ENCODE results near the gene GK2.

Gene GK2

DNA sequence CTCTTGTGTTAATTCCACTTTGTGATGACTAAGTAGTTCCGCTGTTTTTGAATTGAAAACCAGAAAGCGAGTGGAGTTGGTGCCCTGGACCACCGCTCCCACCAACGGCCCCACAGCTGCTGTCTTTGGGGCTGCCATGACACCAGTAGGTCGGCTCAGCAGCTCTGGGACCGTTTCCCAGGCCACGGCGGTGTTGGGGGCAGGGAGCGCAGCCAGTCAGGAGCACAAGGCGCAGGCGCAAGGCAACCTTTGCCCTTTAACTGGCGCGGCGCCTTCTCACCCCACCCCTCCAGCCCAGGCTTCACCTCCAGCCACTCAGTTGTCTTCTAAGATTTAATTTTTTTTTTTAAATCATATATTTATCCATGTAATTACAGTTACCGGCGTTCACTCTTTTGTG lies at the start of gene GK2:
GK2 (minus strand) TSS at position 166 of the 400 bp plus-strand sequence; CDS start at position 138, 28 bp downstream.
- TF ChIP-seq ZNF274 (IDR thresholded peaks at IDR 0.05; ENCODE audit: low read depth, low read length): no peak

DNA sequence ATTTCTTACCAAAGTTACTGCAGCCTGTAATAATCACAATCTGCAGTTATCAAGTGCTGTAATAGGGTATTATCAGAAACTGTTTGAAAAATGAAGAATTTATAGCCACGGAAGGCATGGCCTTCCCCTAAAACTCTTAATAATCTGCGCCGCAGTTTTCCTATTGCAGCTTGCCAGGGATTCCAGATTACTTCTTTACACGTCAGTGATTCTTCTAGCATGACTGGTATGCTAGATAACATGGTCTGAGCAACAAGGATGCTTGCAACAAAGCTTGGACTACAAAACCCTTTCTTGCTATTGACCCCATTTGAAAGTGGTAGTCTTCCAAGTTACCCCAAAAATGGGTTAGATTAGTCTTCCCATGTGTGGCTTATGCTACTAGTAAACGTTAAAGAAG lies 47.2 kb upstream of the GK2 start:
- TF ChIP-seq ZNF274 (IDR thresholded peaks at IDR 0.05; ENCODE audit: low read depth, low read length): no peak

More for the DNA sequence above, at the start of gene GK2:
- no peak within 1 kb of the TSS for H3K4me3 ChIP-seq (ENCODE audit: low read length)

DNA sequence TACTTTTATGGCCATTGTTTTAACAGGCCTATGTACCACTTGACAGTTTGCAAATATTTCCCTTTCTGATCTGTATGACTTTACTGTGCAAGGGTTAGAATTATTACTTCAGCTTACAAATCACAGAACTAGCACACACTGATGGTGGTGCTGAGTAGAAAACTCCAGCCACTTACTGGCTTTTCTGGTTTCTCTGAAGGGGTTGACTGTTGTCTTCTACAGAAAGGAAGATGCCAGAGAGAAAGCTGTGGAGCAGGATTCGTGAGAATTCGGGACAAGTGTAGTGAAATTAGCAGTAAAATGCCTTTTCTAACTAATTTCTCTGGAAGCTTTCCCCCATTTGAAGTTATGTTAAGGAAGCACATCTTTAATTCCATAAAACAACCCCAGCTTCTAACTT lies 46.6 kb upstream of the GK2 start:
- H3K4me3 ChIP-seq (ENCODE audit: low read length): no peak overlapping the region
- TF ChIP-seq ZNF274 (IDR thresholded peaks at IDR 0.05; ENCODE audit: low read depth, low read length): no peak

More for the DNA sequence above, 47.2 kb upstream of the GK2 start:
- no peak overlapping the region for H3K4me3 ChIP-seq (ENCODE audit: low read length)

- no peak overlapping the region for H3K4me3 ChIP-seq (ENCODE audit: low read length)
- no peak for TF ChIP-seq ZNF274 (IDR thresholded peaks at IDR 0.05; ENCODE audit: low read depth, low read length)
These were observed 42.0 kb upstream of the GK2 start for GRCh38 chr4:79450053-79450452.

DNA sequence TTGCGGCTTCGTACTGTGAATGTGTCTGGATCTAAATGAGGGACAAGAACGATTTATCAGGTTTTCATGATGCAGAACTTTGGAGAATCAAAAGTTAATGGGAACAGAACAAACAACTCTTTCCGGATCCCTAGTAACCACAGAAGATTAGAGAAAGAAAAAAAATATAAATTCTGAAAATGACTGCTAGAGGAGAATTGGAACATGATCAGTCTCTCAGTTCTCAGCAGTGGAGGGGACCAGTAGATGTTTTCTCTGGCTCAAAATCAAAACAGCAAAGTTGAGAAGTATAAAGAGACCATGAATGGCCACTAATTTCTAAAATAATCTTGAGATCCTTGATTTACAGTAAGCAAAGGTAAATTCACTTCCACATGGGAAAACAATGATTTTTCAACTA lies 38.1 kb upstream of the GK2 start:
- TF ChIP-seq ZNF274 (IDR thresholded peaks at IDR 0.05; ENCODE audit: low read depth, low read length): no peak
- H3K4me3 ChIP-seq (ENCODE audit: low read length): no peak overlapping the region

DNA sequence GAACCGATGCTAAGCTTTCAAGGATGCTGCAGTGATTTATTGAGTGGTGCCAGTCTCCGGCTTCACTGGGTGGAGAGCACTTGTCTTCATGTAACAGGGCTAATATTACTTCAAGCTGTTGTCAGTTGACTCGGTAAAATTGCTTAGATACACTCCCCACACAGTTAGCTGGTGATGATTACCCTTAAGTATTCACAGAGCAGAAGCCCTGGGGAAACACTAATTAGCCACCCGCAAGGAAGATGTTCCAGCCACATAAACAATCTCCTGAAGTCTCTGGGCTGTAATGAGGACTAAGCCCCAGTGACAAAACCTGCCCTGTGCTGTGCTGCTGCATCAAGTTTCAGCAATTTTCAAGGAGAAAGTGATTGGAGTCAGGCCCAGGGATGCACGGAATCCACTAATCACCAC lies 37.3 kb upstream of the GK2 start:
- no peak overlapping the region for H3K4me3 ChIP-seq (ENCODE audit: low read length)
- no peak for TF ChIP-seq ZNF274 (IDR thresholded peaks at IDR 0.05; ENCODE audit: low read depth, low read length)

DNA sequence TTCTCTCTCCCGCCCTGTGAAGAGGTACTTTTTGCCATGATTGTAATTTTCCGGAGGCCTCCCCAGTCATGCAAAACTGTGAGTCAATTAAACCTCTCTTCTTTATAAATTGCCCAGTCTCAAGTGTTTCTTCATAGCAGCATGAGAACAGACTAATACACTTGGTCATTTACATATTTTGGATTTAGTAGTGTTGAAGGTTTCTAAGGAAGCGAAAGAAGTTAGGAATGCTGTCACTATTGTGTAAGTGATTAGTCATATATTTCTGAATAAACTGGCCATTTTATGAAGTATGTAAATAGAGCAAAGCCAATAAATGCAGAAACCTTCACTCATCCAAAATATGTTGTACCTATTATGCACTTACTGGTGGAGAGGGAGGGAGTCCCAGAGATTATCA lies 34.4 kb upstream of the GK2 start:
- no peak overlapping the region for H3K4me3 ChIP-seq (ENCODE audit: low read length)
- TF ChIP-seq ZNF274 (IDR thresholded peaks at IDR 0.05; ENCODE audit: low read depth, low read length): no peak

GRCh38 chr4:79439489-79439888 lies 31.5 kb upstream of the GK2 start:
- no peak for TF ChIP-seq ZNF274 (IDR thresholded peaks at IDR 0.05; ENCODE audit: low read depth, low read length)
- no peak overlapping the region for H3K4me3 ChIP-seq (ENCODE audit: low read length)

DNA sequence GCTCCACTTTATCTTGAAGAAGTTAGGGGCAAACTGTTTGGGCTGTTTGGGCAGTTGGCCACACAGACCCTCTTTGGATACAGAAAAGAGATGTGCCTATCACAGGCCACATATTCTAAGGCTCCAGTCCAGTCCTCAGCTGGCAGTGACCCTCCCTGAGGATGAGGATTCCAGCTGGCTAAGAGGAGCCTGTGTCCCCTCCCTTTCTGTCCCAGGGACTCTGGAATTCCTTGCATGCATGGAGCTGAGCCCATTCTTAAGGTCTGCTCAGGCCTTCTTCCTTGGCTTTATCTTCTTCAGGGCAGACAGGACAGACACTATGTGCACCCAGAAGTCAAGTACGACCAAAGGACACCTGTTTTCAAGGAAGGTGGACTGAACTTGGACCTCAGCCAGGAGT lies 23.8 kb upstream of the GK2 start:
- TF ChIP-seq ZNF274 (IDR thresholded peaks at IDR 0.05; ENCODE audit: low read depth, low read length): no peak
- H3K4me3 ChIP-seq (ENCODE audit: low read length): no peak overlapping the region

DNA sequence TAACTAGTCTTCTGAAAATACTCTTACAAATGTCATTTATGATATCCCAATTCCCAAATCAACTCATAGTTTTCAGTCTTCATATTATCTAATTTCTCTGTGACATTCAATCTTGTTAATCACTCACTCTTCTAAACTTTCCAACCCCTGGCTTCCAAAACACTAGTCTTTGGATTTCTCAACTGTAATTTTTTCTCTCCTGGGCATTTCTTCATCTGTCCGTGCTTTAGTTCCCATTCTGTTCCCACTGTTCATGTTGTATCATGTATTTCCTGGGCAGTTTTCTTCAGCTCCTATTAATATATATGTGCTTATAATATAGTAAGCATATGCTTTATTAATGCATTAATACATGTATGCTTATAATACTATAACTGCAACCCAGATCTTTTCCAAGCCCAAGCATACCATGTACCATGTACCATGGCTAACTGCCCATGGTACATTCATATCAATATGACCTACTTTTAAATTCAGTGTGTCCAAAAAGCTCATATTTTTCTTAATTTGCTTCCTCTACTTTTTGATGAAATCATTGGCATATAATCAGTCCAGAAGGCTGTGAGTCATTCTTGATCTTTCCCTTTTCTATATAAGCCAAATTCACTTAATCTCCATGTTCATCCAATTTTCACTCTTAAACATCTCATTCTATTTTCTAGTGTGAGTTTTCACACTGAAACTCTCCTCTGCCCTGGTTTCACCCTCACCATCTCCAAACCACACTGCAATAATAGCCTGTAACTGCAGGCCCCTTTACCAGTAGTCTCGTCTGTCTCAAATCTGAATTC lies 21.3 kb upstream of the GK2 start:
- no peak for TF ChIP-seq ZNF274 (IDR thresholded peaks at IDR 0.05; ENCODE audit: low read depth, low read length)
- no peak overlapping the region for H3K4me3 ChIP-seq (ENCODE audit: low read length)

DNA sequence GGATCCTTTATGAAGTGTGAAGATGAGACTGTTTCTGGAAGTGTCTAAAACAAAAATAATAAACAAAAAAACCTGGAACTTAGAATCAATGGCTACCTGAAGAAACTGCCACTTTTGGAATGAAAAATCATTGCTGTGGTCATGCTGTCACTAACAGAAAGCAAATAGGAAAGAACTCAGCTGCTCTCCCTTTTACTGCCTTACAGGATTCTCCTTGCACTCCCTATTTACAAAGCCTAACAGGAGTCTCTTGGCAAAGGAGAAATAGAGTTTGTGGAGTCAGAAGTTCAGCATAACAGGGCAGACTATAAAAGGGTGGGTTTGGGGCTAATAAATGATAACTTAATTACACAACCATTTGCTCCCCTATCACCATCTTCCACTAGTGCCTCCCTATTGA lies 19.0 kb upstream of the GK2 start:
- TF ChIP-seq ZNF274 (IDR thresholded peaks at IDR 0.05; ENCODE audit: low read depth, low read length): no peak
- no peak overlapping the region for H3K4me3 ChIP-seq (ENCODE audit: low read length)

GRCh38 chr4:79425586-79425985 lies 17.6 kb upstream of the GK2 start:
- no peak overlapping the region for H3K4me3 ChIP-seq (ENCODE audit: low read length)
- no peak for TF ChIP-seq ZNF274 (IDR thresholded peaks at IDR 0.05; ENCODE audit: low read depth, low read length)

DNA sequence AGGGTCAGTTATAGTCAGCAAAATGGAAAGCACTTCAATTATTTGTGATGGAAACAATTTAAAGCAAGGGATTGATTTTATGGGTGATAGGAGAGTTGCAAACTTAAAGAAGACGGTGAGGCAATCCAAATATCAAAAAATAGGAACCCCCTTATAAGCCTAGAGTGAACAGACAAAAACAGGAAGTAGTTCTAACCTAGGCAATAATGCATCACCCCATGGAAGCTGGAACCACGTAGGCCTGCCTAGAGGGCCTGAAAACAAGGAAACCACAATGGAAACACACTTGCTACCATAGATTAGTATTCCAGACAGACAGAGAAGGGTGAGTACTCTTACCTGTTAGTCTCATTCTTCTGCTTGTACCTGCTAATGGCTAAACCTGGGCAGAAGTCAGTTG lies 13.5 kb upstream of the GK2 start:
- no peak overlapping the region for H3K4me3 ChIP-seq (ENCODE audit: low read length)
- TF ChIP-seq ZNF274 (IDR thresholded peaks at IDR 0.05; ENCODE audit: low read depth, low read length): no peak

GRCh38 chr4:79413886-79414285 lies 5.9 kb upstream of the GK2 start:
- no peak for TF ChIP-seq ZNF274 (IDR thresholded peaks at IDR 0.05; ENCODE audit: low read depth, low read length)
- no peak overlapping the region for H3K4me3 ChIP-seq (ENCODE audit: low read length)

GRCh38 chr4:79413032-79413885 lies 5.2 kb upstream of the GK2 start:
- no peak overlapping the region for H3K4me3 ChIP-seq (ENCODE audit: low read length)
- no peak for TF ChIP-seq ZNF274 (IDR thresholded peaks at IDR 0.05; ENCODE audit: low read depth, low read length)

Measured in GM08714 (cell line).